HUES48 (cell line): Measurements from ENCODE around the gene BANF1.
"Not testable (repeated sequence)": the region's sequence is repeated elsewhere in the genome, so short reads cannot be mapped to it uniquely, and the experiment has no call there.

ENCODE experiments used
- H3K27ac ChIP-seq: one replicate; pipeline ENCODE4 v1.7.0; 2013; ENCODE audit warnings: low read depth, low read length, inconsistent platforms
- H3K27me3 ChIP-seq: 2 replicates; pipeline ENCODE4 v1.6.1; 2013; ENCODE audit warnings: mild to moderate bottlenecking, low read length; ENCODE audit not compliant: control insufficient read depth, insufficient read depth
- H3K36me3 ChIP-seq: 2 replicates; pipeline ENCODE4 v1.6.1; 2013; ENCODE audit warnings: low read length; ENCODE audit not compliant: control insufficient read depth, insufficient read depth
- H3K4me1 ChIP-seq: 2 replicates; pipeline ENCODE4 v1.6.1; 2013; ENCODE audit warnings: mild to moderate bottlenecking, low read length; ENCODE audit not compliant: control insufficient read depth, insufficient read depth
- H3K4me3 ChIP-seq: 2 replicates; pipeline ENCODE4 v1.5.1; 2013; ENCODE audit warnings: mild to moderate bottlenecking, low read depth, low read length
- H3K9ac ChIP-seq: 2 replicates; pipeline ENCODE4 v1.6.1; 2013; ENCODE audit warnings: mild to moderate bottlenecking, low read depth, low read length, moderate library complexity
- H3K9me3 ChIP-seq: 2 replicates; pipeline ENCODE4 v1.6.1; 2013; ENCODE audit warnings: low read length; ENCODE audit not compliant: control insufficient read depth, insufficient read depth

Gene BANF1

DNA sequence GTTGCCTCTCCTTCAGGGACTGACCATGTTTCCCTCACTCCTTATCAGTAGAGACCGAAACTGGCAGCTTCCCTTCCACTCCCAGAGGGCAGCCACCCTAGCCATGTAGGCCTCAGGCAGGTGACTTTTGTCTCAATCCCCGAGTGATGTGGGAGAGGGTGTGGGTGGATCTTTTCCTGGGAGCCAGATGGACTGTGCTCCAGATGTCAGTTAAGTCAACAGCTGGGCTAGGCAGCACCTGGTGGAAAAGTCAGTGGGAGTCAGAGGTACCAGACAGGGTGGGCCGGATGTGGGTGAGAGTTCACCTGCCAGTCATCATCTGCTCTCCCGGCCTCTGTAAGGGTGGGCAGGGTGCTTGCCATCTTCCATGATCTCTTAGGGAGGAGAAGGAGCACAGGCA, 1.9 kb downstream of the BANF1 start:
- Histone ChIP-seq H3K9ac (no peak overlapping the region), H3K4me1 (peaks cover 8% of the 10 kb centered on the region), H3K9me3 (no peaks in the 10 kb centered on the region), H3K27me3 (no peaks in the 10 kb centered on the region), H3K4me3 (no peak overlapping the region), H3K36me3 (peaks cover 34% of the 10 kb centered on the region), H3K27ac (no peak overlapping the region)

DNA sequence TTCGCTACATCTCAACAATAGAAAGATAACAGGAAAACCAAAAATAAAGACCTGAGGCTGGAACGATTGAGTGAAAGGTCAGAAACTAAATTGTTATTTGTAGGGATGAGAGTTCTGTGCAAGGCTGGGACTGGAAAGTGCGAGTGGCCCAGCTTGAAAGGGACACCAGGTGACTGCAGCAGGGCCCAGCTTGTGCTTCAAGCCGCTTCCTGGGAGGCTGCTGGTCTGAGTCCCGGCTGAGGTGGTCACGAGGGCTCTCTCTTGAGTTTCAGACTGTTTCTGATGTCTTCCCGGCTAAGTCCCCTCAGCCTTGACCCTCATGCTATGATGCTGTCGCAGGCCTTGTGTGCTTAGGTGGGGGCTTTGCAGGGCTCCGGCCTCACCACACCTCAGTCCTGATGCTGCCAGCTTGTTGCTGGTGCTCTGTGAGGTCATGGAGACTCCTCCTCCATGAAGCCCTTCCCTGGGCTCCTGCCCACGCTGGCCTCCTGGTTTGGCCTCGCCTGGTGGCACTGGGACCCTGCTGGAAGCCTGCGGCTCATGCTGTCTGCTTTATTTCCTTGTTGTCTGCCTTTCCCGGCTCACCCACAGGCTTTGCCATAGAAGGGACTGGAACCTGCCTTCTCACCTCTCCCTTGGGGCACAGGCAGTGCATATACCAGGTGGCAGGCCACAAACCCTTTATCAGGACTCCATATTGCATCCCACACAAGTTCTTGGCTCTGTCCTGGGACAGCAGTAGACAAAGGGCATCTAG, 4.0 kb downstream of the BANF1 start:
- Histone ChIP-seq H3K9me3 (no peaks in the 10 kb centered on the region), H3K27me3 (peaks cover 2% of the 10 kb centered on the region), H3K4me1 (peaks cover 8% of the 10 kb centered on the region), H3K9ac (no peak overlapping the region), H3K36me3 (peaks cover 22% of the 10 kb centered on the region), H3K27ac (no peak overlapping the region), H3K4me3 (no peak overlapping the region)

DNA sequence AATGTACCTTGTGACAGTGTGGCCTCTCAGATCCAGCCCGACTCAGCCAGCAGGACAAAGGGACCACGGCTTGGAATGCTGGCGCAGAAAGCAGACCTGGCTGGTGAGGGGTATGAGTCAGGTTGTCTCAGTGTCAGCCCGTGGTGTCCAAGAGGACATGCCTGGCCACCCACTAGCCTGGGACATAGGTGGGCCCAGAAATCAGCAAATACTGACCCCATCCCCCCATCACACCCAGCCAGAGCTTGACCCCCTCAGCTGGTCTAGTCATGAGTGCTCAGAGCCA, 4.5 kb downstream of the BANF1 start:
- Histone ChIP-seq H3K4me1 (peaks cover 8% of the 10 kb centered on the region), H3K36me3 (peaks cover 22% of the 10 kb centered on the region), H3K27me3 (peaks cover 7% of the 10 kb centered on the region), H3K27ac (peak overlapping the region; percentile 67), H3K9me3 (no peaks in the 10 kb centered on the region), H3K4me3 (no peak overlapping the region), H3K9ac (no peak overlapping the region)

- Histone ChIP-seq H3K27me3 (peaks cover 11% of the 10 kb centered on the region), H3K9me3 (no peaks in the 10 kb centered on the region), H3K4me1 (peaks cover 8% of the 10 kb centered on the region), H3K36me3 (peaks cover 22% of the 10 kb centered on the region), H3K4me3 (no peak overlapping the region), H3K27ac (peak overlapping the region; percentile 67), H3K9ac (no peak overlapping the region)
Measured at GRCh38 chr11:66007201-66007634, 4.9 kb downstream of the BANF1 start.

GRCh38 chr11:66008095-66008467, 5.8 kb downstream of the BANF1 start:
- Histone ChIP-seq H3K9me3 (no peaks in the 10 kb centered on the region), H3K27me3 (peaks cover 17% of the 10 kb centered on the region), H3K4me3 (no peak overlapping the region), H3K36me3 (peaks cover 22% of the 10 kb centered on the region), H3K9ac (no peak overlapping the region), H3K4me1 (peaks cover 8% of the 10 kb centered on the region), H3K27ac (no peak overlapping the region)

GRCh38 chr11:66008468-66009101, 6.3 kb downstream of the BANF1 start:
- H3K4me1 ChIP-seq, result peaks cover 8% of the 10 kb centered on the region
- H3K9ac ChIP-seq, result no peak overlapping the region
- H3K27me3 ChIP-seq, result peaks cover 17% of the 10 kb centered on the region
- peaks cover 20% of the 10 kb centered on the region for H3K36me3 ChIP-seq
- H3K9me3 ChIP-seq, result no peaks in the 10 kb centered on the region
- H3K27ac ChIP-seq, result no peak overlapping the region
- H3K4me3 ChIP-seq, result no peak overlapping the region

DNA sequence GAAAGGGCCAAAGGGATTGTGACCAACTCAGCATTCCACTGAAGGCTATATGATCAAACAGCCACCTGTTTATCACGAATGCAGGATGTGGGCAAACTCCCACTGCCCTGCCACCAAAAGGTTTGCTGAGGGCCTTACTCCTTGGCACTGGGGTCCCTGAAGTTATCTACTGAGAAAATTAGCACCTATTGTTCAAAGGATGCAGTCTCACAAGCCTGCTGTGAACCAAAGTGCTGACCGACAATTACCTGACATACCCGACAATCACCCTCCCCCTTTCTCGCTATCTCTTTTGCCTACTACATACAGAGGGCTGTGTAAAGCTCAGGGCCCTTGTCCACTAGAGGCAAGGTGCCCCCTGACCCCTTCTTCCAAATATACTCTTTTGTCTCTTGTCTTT, 7.7 kb downstream of the BANF1 start:
- H3K27ac ChIP-seq, H3K4me3 ChIP-seq, H3K36me3 ChIP-seq, H3K9ac ChIP-seq, H3K4me1 ChIP-seq, H3K9me3 ChIP-seq: not testable (repeated sequence)
- peaks cover 17% of the 10 kb centered on the region for H3K27me3 ChIP-seq

DNA sequence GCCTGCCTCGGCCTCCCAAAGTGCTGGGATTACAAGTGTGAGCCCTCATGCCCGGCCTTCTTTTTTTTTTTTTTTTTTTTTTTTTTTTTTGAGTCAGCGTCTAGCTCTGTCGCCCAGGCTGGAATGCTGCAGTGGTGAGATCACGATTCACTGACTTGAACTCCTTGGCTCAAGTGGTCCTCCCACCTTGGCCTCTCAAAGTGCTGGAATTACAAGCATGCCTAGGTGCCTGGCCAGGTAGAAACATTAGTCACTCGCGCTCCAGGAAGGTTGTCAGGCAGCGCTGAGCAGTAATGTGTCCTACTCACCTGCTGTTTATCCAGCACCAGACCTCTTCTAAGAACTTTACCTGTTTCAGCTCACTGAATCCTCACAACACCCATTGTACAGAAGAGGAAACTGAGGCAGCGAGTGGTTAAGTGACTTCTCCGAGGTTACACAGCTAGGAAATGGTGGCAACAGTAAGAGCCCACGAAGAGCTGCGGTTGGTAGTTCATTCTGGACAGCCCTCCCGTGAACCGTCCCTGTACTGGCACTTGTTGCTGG, 9.0 kb downstream of the BANF1 start:
- no peaks in the 10 kb centered on the region for H3K9me3 ChIP-seq
- H3K27me3 ChIP-seq, result peaks cover 17% of the 10 kb centered on the region
- no peak overlapping the region for H3K9ac ChIP-seq
- H3K36me3 ChIP-seq, result no peaks in the 10 kb centered on the region
- peak overlapping the region; percentile 51; the same call in 1 of the 2 replicates for H3K4me3 ChIP-seq
- H3K4me1 ChIP-seq, result peaks cover 8% of the 10 kb centered on the region
- no peak overlapping the region for H3K27ac ChIP-seq

GRCh38 chr11:66011785-66012303, 9.5 kb downstream of the BANF1 start, which contains the start of gene CST6:
TSS of gene CST6 (plus strand) at chr11:66012008. CDS start at chr11:66012045, 37 bp downstream.
- Histone ChIP-seq H3K27ac (no peak within 1 kb of the TSS), H3K9ac (no peak within 1 kb of the TSS), H3K4me3 (peak within 1 kb of the TSS; percentile 51; the same call in 1 of the 2 replicates), H3K4me1 (peaks cover 5% of the 10 kb centered on the region), H3K9me3 (no peaks in the 10 kb centered on the region), H3K27me3 (peaks cover 17% of the 10 kb centered on the region), H3K36me3 (no peaks in the 10 kb centered on the region)

- Histone ChIP-seq H3K36me3 (no peaks in the 10 kb centered on the region), H3K27me3 (peaks cover 17% of the 10 kb centered on the region), H3K27ac (no peak overlapping the region), H3K9ac (no peak overlapping the region), H3K4me1 (0 out of 2 replicates have a peak, but pooled peaks cover 2% of the 10 kb centered on the region), H3K4me3 (peak overlapping the region; percentile 51; the same call in 1 of the 2 replicates), H3K9me3 (no peaks in the 10 kb centered on the region)
Measured at GRCh38 chr11:66012371-66012945, 10.2 kb downstream of the BANF1 start.
